GM10248 (cell line): Measurements from ENCODE around the gene SYCE1.

Experiments used
- CTCF ChIA-PET: fragments of 300-600 bp; sonication (Branson Sonifier 250); formaldehyde crosslinking; extraction: SDS; loops from one replicate; lab custom pipeline; 2021; ENCODE audit warnings: antibody characterized with exemption; lab: Yijun Ruan, JAX
- POLR2A ChIA-PET: fragments of 350-650 bp; sonication (Branson Sonifier 250); formaldehyde crosslinking; extraction: SDS; loops from one replicate; lab custom pipeline; 2020; ENCODE audit warnings: antibody characterized with exemption; lab: Yijun Ruan, JAX
- DNase-seq: peaks from one replicate; pipeline ENCODE4 v3.0.0; 2012; ENCODE audit errors: extremely low spot score
- CTCF ChIP-seq: IDR thresholded peaks from 2 replicates; pipeline ENCODE4 v1.5.1; 2012; ENCODE audit warnings: mild to moderate bottlenecking, low read depth; ENCODE audit errors: extremely low read depth, missing control alignments, control extremely low read depth

The SYCE1 gene

GRCh38 chr10:133532871-133533270 is 32.5 kb downstream of the SYCE1 start:
- no peak for TF ChIP-seq CTCF
- no peak for DNase-seq
- ChIA-PET CTCF (interaction anchor here (1.0 kb wide), 1 partner anchor 9 kb away, joined by 3 read pairs; no protein-coding TSS in a partner anchor), POLR2A (no interaction called here)

- no peak for DNase-seq
- TF ChIP-seq CTCF = no peak
- POLR2A ChIA-PET = no interaction called here
- CTCF ChIA-PET = interaction anchor here (1.2 kb wide), 1 partner anchor 93 kb away, joined by 3 read pairs; no protein-coding TSS in a partner anchor
Measured at GRCh38 chr10:133530506-133530905, 34.9 kb downstream of the SYCE1 start.

GRCh38 chr10:133529576-133529946 is 35.8 kb downstream of the SYCE1 start:
- ChIA-PET POLR2A (no interaction called here), CTCF (interaction anchor here (1.2 kb wide), 3 partner anchors 9 to 200 kb away, joined by 3 to 4 read pairs (median 3); no protein-coding TSS in a partner anchor)
- DNase-seq = no peak
- no peak for TF ChIP-seq CTCF

GRCh38 chr10:133528845-133529575 is 36.4 kb downstream of the SYCE1 start:
- ChIA-PET POLR2A (no interaction called here), CTCF (interaction anchor here (1.2 kb wide), 2 partner anchors 9 to 200 kb away, joined by 3 to 4 read pairs; no protein-coding TSS in a partner anchor)
- TF ChIP-seq CTCF = no peak
- no peak for DNase-seq

GRCh38 chr10:133528296-133528844 is 37.0 kb downstream of the SYCE1 start:
- POLR2A ChIA-PET = no interaction called here
- no peak for DNase-seq
- CTCF ChIA-PET = no interaction called here
- no peak for TF ChIP-seq CTCF

GRCh38 chr10:133527771-133528271 is 37.6 kb downstream of the SYCE1 start:
- ChIA-PET CTCF (no interaction called here), POLR2A (no interaction called here)
- TF ChIP-seq CTCF = no peak
- no peak for DNase-seq
